Astrocyte (in vitro differentiated cells and primary cell): ENCODE results near the gene RFX4. TPM values are rescaled to one million over a fixed set of nuclear protein-coding genes. Genes with fewer than 3 reads are reported as not detected.

Experiments
- DNase-seq: peaks from one replicate; pipeline ENCODE4 v3.0.0-alpha.2; 2010; ENCODE audit warnings: low read depth
- FAIRE-seq: peaks from 2 replicates; lab custom pipeline; 2011; peaks lifted over from hg19 to GRCh38; lab: Jason Lieb, UNC
- H2AFZ ChIP-seq: 2 replicates; pipeline ENCODE4 v1.6.0; 2012; ENCODE audit warnings: low read depth, low read length, inconsistent platforms
- H3K27ac ChIP-seq: 2 replicates; pipeline ENCODE4 v1.5.1; 2011; ENCODE audit warnings: low read depth, low read length, inconsistent platforms
- H3K27me3 ChIP-seq: 2 replicates; pipeline ENCODE4 v1.6.0; 2011; ENCODE audit warnings: low read length, inconsistent platforms; ENCODE audit not compliant: insufficient read depth
- H3K36me3 ChIP-seq: 2 replicates; pipeline ENCODE4 v1.5.1; 2011; ENCODE audit warnings: low read length, inconsistent platforms; ENCODE audit not compliant: insufficient read depth
- H3K4me1 ChIP-seq: 2 replicates; pipeline ENCODE4 v1.5.1; 2011; ENCODE audit warnings: low read length, inconsistent platforms; ENCODE audit not compliant: insufficient read depth
- H3K4me2 ChIP-seq: 2 replicates; pipeline ENCODE4 v1.6.0; 2012; ENCODE audit warnings: low read length, inconsistent platforms
- H3K4me3 ChIP-seq: 2 replicates; pipeline ENCODE4 v1.5.1; 2011; ENCODE audit warnings: low read depth, mild to moderate bottlenecking, low read length, inconsistent platforms; ENCODE audit not compliant: insufficient read depth
- H3K79me2 ChIP-seq: 2 replicates; pipeline ENCODE4 v1.6.0; 2012; ENCODE audit warnings: mild to moderate bottlenecking, low read length, inconsistent platforms; ENCODE audit not compliant: insufficient read depth
- H3K9ac ChIP-seq: 2 replicates; pipeline ENCODE4 v1.6.0; 2012; ENCODE audit warnings: mild to moderate bottlenecking, low read length, inconsistent platforms
- H3K9me3 ChIP-seq: 2 replicates; pipeline ENCODE4 v1.5.1; 2012; ENCODE audit warnings: low read depth, mild to moderate bottlenecking, low read length, inconsistent platforms; ENCODE audit not compliant: insufficient read depth
- H4K20me1 ChIP-seq: 2 replicates; pipeline ENCODE4 v1.6.0; 2012; ENCODE audit warnings: low read length, inconsistent platforms; ENCODE audit not compliant: insufficient read depth
- H3K27ac Mint-ChIP-seq: one replicate; pipeline ENCODE4 v1.8.0; 2021; ENCODE audit warnings: mild to moderate bottlenecking, mixed read lengths; ENCODE audit not compliant: unreplicated experiment
- H3K27me3 Mint-ChIP-seq: one replicate; pipeline ENCODE4 v1.8.0; 2021; ENCODE audit warnings: low read depth, mixed read lengths; ENCODE audit not compliant: unreplicated experiment
- H3K36me3 Mint-ChIP-seq: one replicate; pipeline ENCODE4 v1.8.0; 2021; ENCODE audit warnings: low read depth, mixed read lengths; ENCODE audit not compliant: unreplicated experiment
- H3K4me1 Mint-ChIP-seq: one replicate; pipeline ENCODE4 v1.8.0; 2021; ENCODE audit warnings: low read depth, mixed read lengths; ENCODE audit not compliant: unreplicated experiment
- H3K4me3 Mint-ChIP-seq: one replicate; pipeline ENCODE4 v1.8.0; 2021; ENCODE audit warnings: mild to moderate bottlenecking, moderate library complexity, mixed read lengths; ENCODE audit not compliant: unreplicated experiment
- H3K9me3 Mint-ChIP-seq: one replicate; pipeline ENCODE4 v1.8.0; 2021; ENCODE audit warnings: mild to moderate bottlenecking, mixed read lengths; ENCODE audit not compliant: unreplicated experiment
- EZH2 ChIP-seq: IDR thresholded peaks from 2 replicates; pipeline ENCODE4 v1.6.1; 2012; ENCODE audit warnings: mild to moderate bottlenecking, low read length, inconsistent platforms; ENCODE audit not compliant: insufficient read depth
- total RNA-seq: library from RNA; stranded (reverse); gene quantifications from 2 replicates; pipeline ENCODE4 v1.2.1, GENCODE V29; 2021
- TF ChIP-seq, protein P1 (sequence below): IDR thresholded peaks from 2 replicates; pipeline ENCODE4 v1.5.1; 2011; ENCODE audit warnings: low read depth, mild to moderate bottlenecking, inconsistent platforms, low read length, moderate library complexity; ENCODE audit not compliant: insufficient read depth

RFX4 gene
- total RNA-seq, 1 donor from 2014 or later: 0.07 TPM

DNA sequence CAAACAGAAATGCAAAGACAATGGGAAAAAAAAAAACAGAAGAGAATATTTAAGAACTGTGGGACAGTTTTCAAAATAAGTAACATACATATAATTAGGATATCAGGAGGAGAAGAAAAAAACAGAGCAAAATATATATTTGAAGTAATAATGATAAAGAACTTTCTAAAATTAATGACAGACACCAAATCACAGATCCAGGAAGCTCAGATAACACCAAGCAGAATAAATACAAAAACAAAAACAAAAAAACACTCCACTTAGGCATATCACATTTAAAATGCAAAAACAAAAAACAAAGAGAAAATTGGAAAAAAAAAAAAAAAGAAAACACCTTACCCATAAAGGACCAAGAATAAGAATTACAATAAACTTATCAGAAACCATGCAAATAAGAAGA is 9.6 kb upstream of the RFX4 start:
- no peak overlapping the region for H3K4me3 Mint-ChIP-seq
- Histone ChIP-seq H3K27ac (no peak overlapping the region), H3K36me3 (no peaks in the 10 kb centered on the region), H3K27me3 (peaks cover 11% of the 10 kb centered on the region), H2AFZ (no peak overlapping the region), H3K4me2 (no peak overlapping the region), H3K4me3 (no peak overlapping the region), H3K4me1 (no peaks in the 10 kb centered on the region), H4K20me1 (no peaks in the 10 kb centered on the region), H3K9ac (no peak overlapping the region), H3K9me3 (no peaks in the 10 kb centered on the region), H3K79me2 (no peaks in the 10 kb centered on the region)
- no peak for DNase-seq
- no peaks in the 10 kb centered on the region for H3K4me1 Mint-ChIP-seq
- TF ChIP-seq EZH2: no peak
- TF ChIP-seq, protein P1, sequence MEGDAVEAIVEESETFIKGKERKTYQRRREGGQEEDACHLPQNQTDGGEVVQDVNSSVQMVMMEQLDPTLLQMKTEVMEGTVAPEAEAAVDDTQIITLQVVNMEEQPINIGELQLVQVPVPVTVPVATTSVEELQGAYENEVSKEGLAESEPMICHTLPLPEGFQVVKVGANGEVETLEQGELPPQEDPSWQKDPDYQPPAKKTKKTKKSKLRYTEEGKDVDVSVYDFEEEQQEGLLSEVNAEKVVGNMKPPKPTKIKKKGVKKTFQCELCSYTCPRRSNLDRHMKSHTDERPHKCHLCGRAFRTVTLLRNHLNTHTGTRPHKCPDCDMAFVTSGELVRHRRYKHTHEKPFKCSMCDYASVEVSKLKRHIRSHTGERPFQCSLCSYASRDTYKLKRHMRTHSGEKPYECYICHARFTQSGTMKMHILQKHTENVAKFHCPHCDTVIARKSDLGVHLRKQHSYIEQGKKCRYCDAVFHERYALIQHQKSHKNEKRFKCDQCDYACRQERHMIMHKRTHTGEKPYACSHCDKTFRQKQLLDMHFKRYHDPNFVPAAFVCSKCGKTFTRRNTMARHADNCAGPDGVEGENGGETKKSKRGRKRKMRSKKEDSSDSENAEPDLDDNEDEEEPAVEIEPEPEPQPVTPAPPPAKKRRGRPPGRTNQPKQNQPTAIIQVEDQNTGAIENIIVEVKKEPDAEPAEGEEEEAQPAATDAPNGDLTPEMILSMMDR: no peak
- no peak for FAIRE-seq
- no peak overlapping the region for H3K27ac Mint-ChIP-seq
- H3K9me3 Mint-ChIP-seq: no peaks in the 10 kb centered on the region
- H3K27me3 Mint-ChIP-seq: peaks cover 32% of the 10 kb centered on the region
- no peaks in the 10 kb centered on the region for H3K36me3 Mint-ChIP-seq

DNA sequence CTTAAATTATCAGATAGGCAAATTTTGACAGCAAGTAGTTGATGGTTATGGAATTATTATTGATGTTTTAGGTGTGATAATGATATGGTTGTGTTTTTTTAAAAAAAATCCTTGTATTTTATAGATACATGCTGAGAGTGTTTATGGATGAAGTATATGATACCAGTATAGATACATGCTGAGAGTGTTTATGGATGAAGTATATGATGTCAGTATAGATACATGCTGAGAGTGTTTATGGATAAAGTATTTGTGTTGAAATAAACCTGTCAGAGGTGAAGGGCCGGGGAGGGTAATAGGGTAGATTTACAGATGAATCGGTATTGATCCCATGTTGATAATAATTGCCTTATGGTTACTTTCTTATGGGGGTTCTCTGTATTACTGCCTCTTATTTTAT is 6.0 kb upstream of the RFX4 start:
- Histone ChIP-seq H3K27ac (no peak overlapping the region), H3K79me2 (no peaks in the 10 kb centered on the region), H2AFZ (no peak overlapping the region), H3K9me3 (no peaks in the 10 kb centered on the region), H3K4me2 (no peak overlapping the region), H3K4me1 (no peaks in the 10 kb centered on the region), H4K20me1 (no peaks in the 10 kb centered on the region), H3K36me3 (no peaks in the 10 kb centered on the region), H3K27me3 (peaks cover 34% of the 10 kb centered on the region), H3K4me3 (no peak overlapping the region), H3K9ac (no peak overlapping the region)
- Mint-ChIP-seq H3K9me3 (peaks cover 8% of the 10 kb centered on the region), H3K27me3 (peaks cover 54% of the 10 kb centered on the region), H3K4me1 (peaks cover under 1% of the 10 kb centered on the region), H3K36me3 (peaks cover 4% of the 10 kb centered on the region), H3K4me3 (no peak overlapping the region), H3K27ac (no peak overlapping the region)
- TF ChIP-seq, protein P1: no peak
- DNase-seq (no peak), FAIRE-seq (no peak)

DNA sequence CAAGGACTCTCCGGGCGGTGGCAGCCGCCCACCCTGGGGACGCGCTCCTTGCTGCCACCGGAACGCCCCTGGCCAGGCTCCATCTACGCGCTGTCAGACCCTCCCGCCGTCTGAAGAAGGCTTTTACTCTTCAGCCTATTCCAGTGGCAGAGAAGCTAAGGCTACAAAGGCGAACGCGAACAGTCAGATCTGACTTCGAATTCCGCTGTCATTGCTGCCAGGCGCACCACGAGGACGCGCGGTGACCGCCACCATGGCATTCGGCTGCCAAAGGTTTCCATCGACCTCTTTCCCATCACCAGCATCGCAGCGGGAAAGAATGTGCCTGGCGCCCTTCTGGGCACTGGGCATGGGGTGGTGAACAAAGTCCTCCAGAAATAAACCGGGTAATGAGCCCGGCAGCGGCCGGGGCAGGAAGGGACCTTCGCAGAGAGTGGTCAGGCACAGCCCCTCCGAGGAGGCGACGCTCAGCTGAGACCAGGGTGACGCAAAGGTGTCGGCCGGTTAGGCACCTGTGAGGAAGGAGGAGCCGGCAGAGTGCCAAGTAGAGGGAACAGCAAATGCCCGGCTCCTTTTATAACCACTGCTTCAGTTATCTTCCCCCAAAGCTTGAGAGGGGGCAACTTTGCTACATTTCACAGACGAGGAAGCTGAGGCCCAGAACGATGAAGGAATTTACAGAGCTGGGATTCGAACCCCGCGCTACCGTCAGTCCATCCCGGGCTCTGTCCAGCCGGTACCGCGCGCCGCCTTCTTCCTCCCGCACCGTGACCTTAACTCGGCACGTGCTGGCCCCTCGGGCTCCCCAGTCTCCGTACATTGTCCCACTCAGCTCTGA is 1.9 kb upstream of the RFX4 start:
- Histone ChIP-seq H3K4me2 (peak overlapping the region; percentile 60), H2AFZ (no peak overlapping the region), H3K9me3 (no peaks in the 10 kb centered on the region), H3K36me3 (no peaks in the 10 kb centered on the region), H3K79me2 (no peaks in the 10 kb centered on the region), H3K9ac (no peak overlapping the region), H3K27ac (no peak overlapping the region), H3K27me3 (peaks cover 69% of the 10 kb centered on the region), H3K4me3 (no peak overlapping the region), H4K20me1 (peaks cover 16% of the 10 kb centered on the region), H3K4me1 (no peaks in the 10 kb centered on the region)
- H3K27ac Mint-ChIP-seq: no peak overlapping the region
- H3K4me3 Mint-ChIP-seq: peak overlapping the region; percentile 5
- DNase-seq (no peak), FAIRE-seq (no peak)
- peak; percentile 54 for TF ChIP-seq EZH2
- TF ChIP-seq, protein P1: no peak
- H3K27me3 Mint-ChIP-seq: peaks cover 83% of the 10 kb centered on the region
- peaks cover 8% of the 10 kb centered on the region for H3K9me3 Mint-ChIP-seq
- peaks cover 5% of the 10 kb centered on the region for H3K4me1 Mint-ChIP-seq
- H3K36me3 Mint-ChIP-seq: peaks cover 4% of the 10 kb centered on the region
